GM18505 (cell line): ENCODE measurements around the gene DCLRE1B.
"Not testable (repeated sequence)": the region's sequence is repeated elsewhere in the genome, so short reads cannot be mapped to it uniquely, and the experiment has no call there.

Experiments used
- ATAC-seq: cut with Tn5 transposase; IDR thresholded peaks from one replicate; pipeline ENCODE4 v1.9.1; 2021; ENCODE audit not compliant: unreplicated experiment
- POLR2A ChIP-seq: IDR thresholded peaks from 4 replicates; pipeline ENCODE4 v1.6.1; 2011; ENCODE audit warnings: borderline replicate concordance; ENCODE audit not compliant: insufficient read depth, insufficient read length; ENCODE audit errors: extremely low read depth

The DCLRE1B gene

DNA sequence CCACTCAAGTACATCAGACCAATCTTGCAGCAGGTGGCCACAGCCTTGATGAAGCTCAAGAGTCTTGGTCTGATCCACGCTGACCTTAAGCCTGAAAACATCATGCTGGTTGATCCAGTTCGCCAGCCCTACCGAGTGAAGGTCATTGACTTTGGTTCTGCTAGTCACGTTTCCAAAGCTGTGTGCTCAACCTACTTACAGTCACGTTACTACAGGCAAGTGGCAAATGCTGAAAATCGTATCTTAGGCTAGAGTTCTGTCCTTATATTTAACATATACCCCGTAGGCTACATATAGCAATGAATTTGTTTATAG lies 36.1 kb downstream of the DCLRE1B start:
- no peak for TF ChIP-seq POLR2A
- ATAC-seq, result no peak

- TF ChIP-seq POLR2A, result no peak
- ATAC-seq, result no peak
Measured at GRCh38 chr1:113942527-113942926, 37.4 kb downstream of the DCLRE1B start.

- no peak for TF ChIP-seq POLR2A
- ATAC-seq, result no peak
Measured at GRCh38 chr1:113943028-113943811, 38.1 kb downstream of the DCLRE1B start.

DNA sequence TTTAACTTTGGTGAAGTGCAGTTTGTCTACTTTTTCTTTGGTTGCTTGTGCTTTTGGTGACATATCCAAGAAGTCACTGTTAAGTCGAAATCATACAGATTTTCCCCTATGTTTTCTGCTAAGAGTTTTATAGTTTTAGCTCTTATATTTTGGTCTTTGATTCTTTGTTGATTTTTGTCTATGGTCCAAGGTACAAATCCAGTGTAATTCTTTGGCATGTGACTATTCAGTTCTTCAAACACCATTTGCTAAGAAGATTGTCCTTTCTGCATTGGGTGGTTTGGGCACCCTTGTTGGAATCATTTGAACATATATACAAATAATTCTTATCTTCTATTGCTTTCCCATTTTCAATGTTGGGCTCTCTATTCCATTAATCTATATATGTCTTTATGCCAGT lies 40.2 kb downstream of the DCLRE1B start:
- ATAC-seq, result no peak
- no peak for TF ChIP-seq POLR2A

DNA sequence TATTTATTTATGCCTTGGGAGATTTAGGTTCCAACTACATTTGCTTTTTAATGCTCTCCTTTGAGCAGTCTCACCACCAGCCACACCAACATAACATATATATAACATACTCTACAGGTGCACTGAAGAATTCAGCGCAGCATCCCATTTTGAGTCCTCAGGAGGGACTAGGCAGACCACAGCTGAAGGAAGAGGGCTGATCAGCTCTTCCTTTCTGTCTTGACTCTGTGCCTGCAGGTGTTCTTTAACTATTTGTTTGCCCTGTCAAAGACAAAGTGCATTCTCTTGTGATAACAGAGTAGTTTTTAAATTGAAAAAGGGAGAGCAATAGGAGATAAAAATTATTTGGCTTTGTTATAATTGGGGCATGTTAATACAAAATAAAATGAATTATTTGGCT lies 41.0 kb downstream of the DCLRE1B start:
- no peak for TF ChIP-seq POLR2A
- ATAC-seq, result no peak

DNA sequence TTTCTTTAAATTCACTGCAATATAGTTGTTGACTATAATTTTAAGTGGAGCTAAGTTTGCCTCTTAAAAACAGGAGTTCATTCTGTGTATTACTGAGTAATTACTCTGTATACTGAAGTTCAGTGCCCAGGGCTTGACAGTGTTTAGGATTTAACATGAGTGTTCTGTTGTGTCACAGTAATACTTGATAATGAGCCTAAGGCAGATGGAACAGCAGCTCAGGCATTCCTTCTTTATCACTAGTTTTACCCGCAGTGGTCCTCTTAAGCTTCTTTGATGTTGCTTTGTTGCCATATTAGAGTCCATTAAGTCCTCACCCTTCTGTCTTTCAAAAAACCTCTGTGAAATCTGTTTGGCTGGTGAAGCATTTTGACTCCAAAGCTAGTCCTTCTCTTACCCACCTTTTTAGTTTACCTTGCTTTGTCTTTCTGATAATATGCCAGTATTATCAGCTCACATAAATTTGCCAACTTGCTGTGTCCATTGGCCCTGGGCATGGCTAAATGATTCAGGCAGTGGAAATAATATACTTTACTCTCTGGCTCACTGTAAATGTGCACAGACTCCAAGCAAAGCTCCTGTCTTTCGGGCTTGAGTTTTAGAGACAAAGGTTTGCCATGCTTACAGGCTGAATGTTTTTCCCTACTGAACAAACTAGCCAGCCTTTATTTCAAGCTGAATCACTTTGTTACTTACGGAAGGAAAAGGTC lies 41.7 kb downstream of the DCLRE1B start:
- ATAC-seq, result no peak
- TF ChIP-seq POLR2A, result no peak

DNA sequence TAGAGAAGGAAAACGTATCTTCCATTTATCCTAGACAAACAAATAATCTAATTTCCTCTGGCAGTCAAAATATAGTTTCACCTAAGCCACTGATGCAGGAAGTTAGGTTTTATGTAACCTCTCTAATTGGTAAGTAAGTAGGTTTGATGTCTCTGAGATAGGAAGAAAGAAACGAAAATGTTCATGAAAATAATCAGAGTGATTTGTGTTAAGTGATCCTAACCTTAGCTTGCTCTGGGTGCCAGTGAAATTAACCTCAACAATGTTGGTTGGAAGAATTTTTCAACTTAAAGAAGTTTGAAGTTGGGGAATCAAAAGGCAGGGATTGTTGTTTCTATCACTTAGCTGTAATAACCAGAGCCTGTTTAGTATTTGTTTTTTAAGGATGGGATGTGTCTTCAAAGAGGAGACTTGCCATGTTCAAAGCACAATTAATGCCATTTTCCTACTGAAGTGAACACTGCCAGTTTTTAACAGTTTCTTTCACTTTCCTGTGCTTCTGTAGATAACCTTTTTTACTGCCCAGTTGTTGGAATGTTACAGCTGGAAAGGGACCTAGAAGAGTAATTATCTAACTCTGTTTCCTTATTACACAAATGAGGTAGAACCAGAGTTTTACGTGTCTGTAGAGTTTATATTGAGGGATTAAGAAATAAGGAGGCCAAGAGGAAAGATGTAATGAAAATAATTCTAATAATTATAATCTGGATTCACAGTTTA lies 42.4 kb downstream of the DCLRE1B start:
- no peak for ATAC-seq
- TF ChIP-seq POLR2A, result no peak

DNA sequence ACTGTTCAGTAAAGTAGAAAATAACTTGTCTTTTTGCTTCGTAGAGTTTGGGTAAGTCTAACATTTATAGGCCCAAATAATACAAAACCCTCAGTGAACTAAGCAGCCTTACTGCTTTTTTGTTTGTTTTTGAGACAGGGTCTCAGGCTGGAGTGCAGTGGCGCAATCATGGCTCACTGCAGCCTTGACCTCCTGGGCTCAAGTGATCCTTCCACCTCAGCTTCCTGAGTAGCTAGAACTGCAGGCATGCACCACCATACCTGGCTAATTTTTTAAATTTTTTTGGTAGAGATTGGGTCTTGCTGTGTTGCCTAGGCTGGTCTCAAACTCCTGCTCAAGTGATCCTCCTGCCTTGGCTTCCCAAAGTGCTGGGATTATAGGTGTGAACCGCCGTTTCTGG lies 43.0 kb downstream of the DCLRE1B start:
- not testable (repeated sequence) for ATAC-seq

DNA sequence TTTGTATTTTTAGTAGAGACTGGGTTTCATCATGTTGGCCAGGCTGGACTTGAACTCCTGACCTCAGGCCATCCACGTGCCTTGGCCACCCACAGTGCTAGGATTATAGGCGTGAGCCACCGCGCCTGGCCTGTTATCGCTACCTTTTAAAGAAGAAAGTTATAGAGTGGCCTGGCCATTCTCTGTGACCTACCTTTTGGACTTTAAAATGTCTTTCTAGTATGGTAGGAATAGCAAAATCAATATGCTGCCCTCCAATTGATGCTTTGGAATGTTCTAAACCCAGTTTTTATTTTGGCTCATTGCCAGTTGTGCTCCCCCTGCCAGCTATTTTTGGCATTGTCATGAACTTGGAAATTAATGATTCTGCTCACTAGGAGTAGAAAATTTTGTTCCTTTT lies 43.9 kb downstream of the DCLRE1B start:
- ATAC-seq, result no peak

DNA sequence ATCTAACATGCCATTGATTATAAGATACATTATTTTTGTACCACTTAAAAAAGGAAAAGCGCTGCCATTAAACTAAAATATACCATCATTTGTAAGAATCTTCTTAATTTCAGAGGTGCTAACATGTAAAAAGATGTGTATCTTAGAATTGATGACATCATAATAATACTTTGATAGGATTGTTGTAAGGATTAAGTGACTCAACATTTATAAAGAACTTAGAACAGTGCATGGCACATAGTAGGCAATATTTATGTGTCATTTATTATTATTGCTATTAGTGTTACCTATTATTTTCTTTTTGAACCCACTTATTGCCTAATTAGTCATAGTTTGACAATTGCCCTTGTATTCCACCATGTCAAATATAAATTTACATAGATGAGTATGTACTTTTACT lies 45.8 kb downstream of the DCLRE1B start:
- ATAC-seq, result no peak
- no peak for TF ChIP-seq POLR2A

More for the DNA sequence above, 43.9 kb downstream of the DCLRE1B start:
- TF ChIP-seq POLR2A, result no peak

DNA sequence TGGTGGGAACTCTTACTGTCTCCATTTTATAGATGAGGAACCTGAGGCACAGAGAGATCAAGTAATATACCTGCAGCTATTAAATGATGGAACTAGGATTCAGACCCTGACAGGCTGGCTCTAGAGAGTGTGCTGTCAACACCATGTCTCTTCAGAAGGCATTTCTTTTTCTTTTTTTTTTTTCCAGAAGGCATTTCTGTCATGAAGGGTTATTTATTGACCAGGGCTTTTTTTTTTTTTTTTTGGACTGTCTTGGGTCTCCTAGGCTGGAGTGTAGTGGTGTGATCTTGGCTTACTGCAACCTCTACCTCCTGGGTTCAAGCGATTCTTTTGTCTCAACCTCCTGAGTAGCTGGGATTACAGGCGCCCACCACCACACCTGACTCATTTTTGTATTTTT lies 46.6 kb downstream of the DCLRE1B start:
- no peak for TF ChIP-seq POLR2A
- no peak for ATAC-seq

- TF ChIP-seq POLR2A, result no peak
- no peak for ATAC-seq
Measured at GRCh38 chr1:113957984-113958383, 52.9 kb downstream of the DCLRE1B start.

DNA sequence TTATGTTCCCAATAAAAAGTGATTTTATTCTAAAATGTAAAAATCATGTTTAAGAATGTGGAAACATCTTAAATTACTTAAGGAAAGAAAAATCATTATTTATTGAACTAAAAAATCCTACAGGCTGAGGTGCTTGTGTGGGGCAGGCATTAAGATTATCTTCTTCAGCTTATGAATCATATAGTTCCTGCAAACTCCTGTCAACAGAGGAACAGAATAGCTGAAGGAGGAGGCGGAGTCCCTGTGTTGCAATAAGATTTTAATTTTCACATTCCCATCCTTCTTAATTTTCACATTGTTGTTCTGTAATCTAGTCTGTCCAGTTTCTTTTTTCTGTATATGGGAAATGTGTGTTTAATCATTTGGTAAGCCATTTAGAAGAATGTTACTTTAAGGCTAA lies 53.6 kb downstream of the DCLRE1B start:
- no peak for ATAC-seq

DNA sequence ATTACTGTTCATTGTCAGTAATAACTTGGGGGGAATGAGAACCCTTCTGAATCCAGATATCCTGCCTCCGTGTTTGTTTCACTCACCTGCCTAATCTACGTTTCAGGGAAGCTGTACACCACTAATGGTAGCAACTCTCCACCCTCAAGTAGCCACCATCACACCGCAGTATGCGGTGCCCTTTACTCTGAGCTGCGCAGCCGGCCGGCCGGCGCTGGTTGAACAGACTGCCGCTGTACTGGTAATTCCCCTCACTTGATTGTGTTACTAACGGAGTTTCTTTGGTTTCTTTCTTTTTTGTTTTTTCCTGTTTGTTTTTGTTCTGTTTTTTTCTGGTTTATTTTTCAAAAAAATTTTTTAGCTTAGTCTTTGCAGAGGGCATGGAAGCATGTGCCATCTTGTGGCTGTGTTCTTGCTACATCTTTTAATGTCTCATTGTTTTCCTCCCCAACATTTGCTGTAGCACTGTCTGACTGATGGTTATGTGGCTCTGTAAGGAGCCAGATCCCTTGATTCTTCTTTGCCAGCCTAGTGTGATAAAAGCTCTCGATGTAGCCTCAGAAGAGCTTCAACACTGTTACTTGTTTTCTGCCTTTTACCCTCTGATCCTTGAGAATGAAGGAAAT lies 58.3 kb downstream of the DCLRE1B start:
- ATAC-seq, result no peak
- TF ChIP-seq POLR2A, result no peak

More for the DNA sequence above, 53.6 kb downstream of the DCLRE1B start:
- no peak for TF ChIP-seq POLR2A
